IMR-90 (cell line): ENCODE data around the gene DCANP1. TPM values are rescaled to one million over a fixed set of nuclear protein-coding genes. Genes with fewer than 3 reads are reported as not detected.
A peak's percentile ranks its signal among the peaks of the same experiment; 100 is the strongest.

Source experiments
- ATAC-seq: fragments of 200-7000 bp; cut with Tn5 transposase; 2 replicates; pipeline ENCODE4 v1.9.1; 2020; ENCODE audit warnings: low read depth, mild to moderate bottlenecking, moderate library complexity
- BruUV-seq: library from RNA; stranded (reverse); fragments of 400-500 nt; replicated peaks from 2 replicates; lab custom pipeline; 2021; lab: Mats Ljungman, UMichigan
- CTCF ChIA-PET: fragments of 300-600 bp; formaldehyde crosslinking; extraction: SDS; loops from one replicate; lab custom pipeline; 2021; ENCODE audit warnings: antibody characterized with exemption; lab: Yijun Ruan, JAX
- POLR2A ChIA-PET: fragments of 300-600 bp; sonication (Branson Sonifier 250); formaldehyde crosslinking; loops from one replicate; lab custom pipeline; 2022; ENCODE audit warnings: antibody characterized with exemption; ENCODE audit not compliant: unreplicated experiment; lab: Charles Lee
- DNase-seq: peaks from one replicate; pipeline ENCODE4 v3.0.0; 2013
- H2AFZ ChIP-seq: replicated peaks from 2 replicates; pipeline ENCODE3; 2013; ENCODE audit warnings: low read length, mild to moderate bottlenecking; ENCODE audit not compliant: poor library complexity
- H2AK5ac ChIP-seq: 2 replicates; pipeline ENCODE4 v1.6.1; 2013; ENCODE audit warnings: low read depth, low read length, inconsistent platforms
- H2AK9ac ChIP-seq: replicated peaks from 2 replicates; pipeline ENCODE3; 2013; ENCODE audit warnings: mild to moderate bottlenecking, low read depth, low read length, moderate library complexity; ENCODE audit not compliant: poor library complexity
- H2BK120ac ChIP-seq: 2 replicates; pipeline ENCODE4 v1.6.1; 2013; ENCODE audit warnings: low read depth, low read length, inconsistent platforms
- H2BK15ac ChIP-seq: 3 replicates; pipeline ENCODE4 v1.6.1; 2013; ENCODE audit warnings: low read depth, low read length, inconsistent platforms
- H2BK20ac ChIP-seq: 2 replicates; pipeline ENCODE4 v1.6.1; 2013; ENCODE audit warnings: low read depth, mild to moderate bottlenecking, inconsistent platforms, low read length, moderate library complexity
- H2BK5ac ChIP-seq: 2 replicates; pipeline ENCODE4 v1.6.1; 2013; ENCODE audit warnings: mild to moderate bottlenecking, low read depth, low read length, inconsistent platforms; ENCODE audit not compliant: poor library complexity, severe bottlenecking
- H3K14ac ChIP-seq: replicated peaks from 2 replicates; pipeline ENCODE4 v1.6.1; 2013; ENCODE audit warnings: low read depth, low read length, inconsistent platforms
- H3K18ac ChIP-seq: 2 replicates; pipeline ENCODE4 v1.6.1; 2013; ENCODE audit warnings: low read depth, low read length, control low read depth
- H3K23ac ChIP-seq: 2 replicates; pipeline ENCODE4 v1.6.1; 2013; ENCODE audit warnings: low read depth, low read length, inconsistent platforms
- H3K27ac ChIP-seq: 2 replicates; pipeline ENCODE4 v1.5.1; 2013; ENCODE audit warnings: mild to moderate bottlenecking, control low read depth, low read length; ENCODE audit not compliant: insufficient read depth
- H3K27me3 ChIP-seq: 2 replicates; pipeline ENCODE4 v1.6.1; 2013; ENCODE audit warnings: low read length; ENCODE audit not compliant: control insufficient read depth, insufficient read depth
- H3K36me3 ChIP-seq: 2 replicates; pipeline ENCODE4 v1.6.1; 2013; ENCODE audit warnings: low read length, mixed read lengths; ENCODE audit not compliant: control insufficient read depth, insufficient read depth
- H3K4ac ChIP-seq: 2 replicates; pipeline ENCODE4 v1.6.1; 2013; ENCODE audit warnings: low read depth, low read length, inconsistent platforms
- H3K4me1 ChIP-seq: 2 replicates; pipeline ENCODE4 v1.6.1; 2013; ENCODE audit warnings: low read length, mixed read lengths; ENCODE audit not compliant: control insufficient read depth, insufficient read depth
- H3K4me2 ChIP-seq: 2 replicates; pipeline ENCODE4 v1.6.1; 2013; ENCODE audit warnings: low read depth, mild to moderate bottlenecking, control low read depth, low read length, moderate library complexity
- H3K4me3 ChIP-seq: 2 replicates; pipeline ENCODE4 v1.5.1; 2013; ENCODE audit warnings: low read depth, mild to moderate bottlenecking, control low read depth, low read length, moderate library complexity; ENCODE audit not compliant: insufficient read depth
- H3K56ac ChIP-seq: 2 replicates; pipeline ENCODE4 v1.6.1; 2013; ENCODE audit warnings: low read length, inconsistent platforms; ENCODE audit not compliant: insufficient read depth; ENCODE audit errors: extremely low read depth
- H3K79me1 ChIP-seq, 2 experiments: 2 replicates each; pipeline ENCODE4 v1.6.1; 2013; ENCODE audit warnings: low read length in 2 of 2, inconsistent platforms in 1 of 2, low read depth in 1 of 2
- H3K9ac ChIP-seq: 2 replicates; pipeline ENCODE4 v1.6.1; 2013; ENCODE audit warnings: low read depth, low read length, control low read depth
- H3K9me1 ChIP-seq: 2 replicates; pipeline ENCODE4 v1.6.1; 2013; ENCODE audit warnings: low read length, inconsistent platforms; ENCODE audit not compliant: insufficient read depth
- H3K9me3 ChIP-seq: 2 replicates; pipeline ENCODE4 v1.6.1; 2013; ENCODE audit warnings: low read length; ENCODE audit not compliant: control insufficient read depth, insufficient read depth
- H4K20me1 ChIP-seq: 2 replicates; pipeline ENCODE4 v1.6.1; 2013; ENCODE audit warnings: low read length, inconsistent platforms; ENCODE audit not compliant: insufficient read depth
- H4K5ac ChIP-seq: 2 replicates; pipeline ENCODE4 v1.6.1; 2013; ENCODE audit warnings: mild to moderate bottlenecking, low read depth, low read length, control low read depth
- H4K8ac ChIP-seq, 2 experiments: 2 replicates each; pipeline ENCODE4 v1.6.1; 2013; ENCODE audit warnings: low read depth in 2 of 2, low read length in 2 of 2, control low read depth in 1 of 2, inconsistent platforms in 1 of 2
- H4K91ac ChIP-seq: 2 replicates; pipeline ENCODE4 v1.6.1; 2013; ENCODE audit warnings: low read depth, low read length, inconsistent platforms; ENCODE audit not compliant: insufficient read depth
- BHLHE40 ChIP-seq: fragments of 150-350 bp; IDR thresholded peaks from 2 replicates; pipeline ENCODE4 v1.6.1; 2016; ENCODE audit warnings: mild to moderate bottlenecking, low read depth, low read length
- FOS ChIP-seq: fragments of 150-350 bp; IDR thresholded peaks from 2 replicates; pipeline ENCODE4 v1.6.1; 2016; ENCODE audit warnings: low read depth, low read length
- POLR2A ChIP-seq: IDR thresholded peaks from 2 replicates; pipeline ENCODE4 v1.6.1; 2012; ENCODE audit warnings: mild to moderate bottlenecking, low read depth, low read length
- WGBS, 2 experiments: methylation state at CpG; one replicate each; pipeline versions ENCODE4 v1.1.5 to v1.1.7; 2013; ENCODE audit warnings: missing lambda C conversion rate in 2 of 2; ENCODE audit not compliant: insufficient read length in 1 of 2; ENCODE audit errors: extremely low coverage in 2 of 2; 5-methylcytosine and 5-hydroxymethylcytosine counted together
- dilution Hi-C: fragments of 300-500 bp; cut with HindIII; formaldehyde crosslinking; loops from one replicate; pipeline ENCODE4 v1.14.3; 2018; ENCODE audit warnings: low sequenced_read_pairs; ENCODE audit not compliant: unreplicated experiment
- in situ Hi-C: fragments of 300-500 bp; cut with MboI; formaldehyde crosslinking; loops from 3 replicates; pipeline ENCODE4 v1.14.3; 2019; ENCODE audit warnings: low sequenced_read_pairs, inconsistent platforms, mixed read lengths
- intact Hi-C: fragments of 100-400 bp; cut with micrococcal nuclease; formaldehyde crosslinking; loops from 2 replicates; pipeline ENCODE4 v1.10.0; 2022
- polyA plus RNA-seq, 3 experiments: library from polyadenylated mRNA; depleted of rRNA; stranded (reverse); fragments of >200 nt; gene quantifications; 2 replicates each; pipeline ENCODE4 v1.2.3, GENCODE V29; 2012; ENCODE audit warnings: low replicate concordance in 1 of 3
- total RNA-seq: library from RNA; depleted of rRNA; stranded (reverse); fragments of >200 nt; gene quantifications from 2 replicates; pipeline ENCODE4 v1.2.3, GENCODE V29; 2012

DCANP1 gene
- total and polyA plus RNA-seq, 2 of the 4 experiments (the other 2 are of a cell fraction) = not detected

DNA sequence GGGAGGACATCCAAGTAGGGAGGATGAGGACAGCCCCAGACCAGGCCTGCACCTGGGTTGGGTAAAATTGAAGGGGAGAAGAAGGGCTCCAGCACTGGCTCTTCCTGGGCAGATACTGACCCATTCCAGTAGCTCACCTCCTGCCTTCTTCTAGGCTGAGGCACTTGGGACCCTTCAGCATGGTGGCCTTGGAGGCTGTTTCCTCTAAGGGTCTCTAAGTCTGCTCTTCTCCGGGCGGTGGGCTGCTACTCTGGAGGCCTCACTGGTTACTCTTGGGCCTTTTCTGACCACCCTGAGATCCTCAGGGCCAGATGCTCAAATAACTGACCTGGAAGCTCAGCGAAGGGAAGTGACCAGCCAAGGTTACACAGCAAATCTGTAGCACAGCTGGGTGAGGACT, 7.8 kb upstream of the DCANP1 start:
- DNase-seq (no peak), ATAC-seq (no peak)
- H3K4me2 ChIP-seq = no peak overlapping the region
- H3K79me1 ChIP-seq = no peaks in the 10 kb centered on the region
- no peak overlapping the region for H3K9ac ChIP-seq
- no peaks in the 10 kb centered on the region for H4K20me1 ChIP-seq
- BruUV-seq = no TSS peak
- no peak overlapping the region for H3K23ac ChIP-seq
- H3K18ac ChIP-seq = no peak overlapping the region
- H3K9me3 ChIP-seq = no peaks in the 10 kb centered on the region
- no peak overlapping the region for H2BK15ac ChIP-seq
- H2AK5ac ChIP-seq = peak overlapping the region; percentile 8; the same call in 1 of the 2 replicates
- no peak overlapping the region for H2BK20ac ChIP-seq
- peaks cover 12% of the 10 kb centered on the region for H3K4me1 ChIP-seq
- ChIA-PET CTCF (interaction anchor here (1.3 to 1.9 kb wide), 2 partner anchors 11 to 111 kb away, joined by 5 to 7 read pairs; no protein-coding TSS in a partner anchor), POLR2A (no interaction called here)
- H3K4me3 ChIP-seq = no peak overlapping the region
- H3K36me3 ChIP-seq = no peaks in the 10 kb centered on the region
- H4K5ac ChIP-seq = no peak overlapping the region
- H3K27me3 ChIP-seq = peaks cover 25% of the 10 kb centered on the region
- H3K14ac ChIP-seq = no peak overlapping the region
- dilution Hi-C loops (loop anchor here (25.0 kb wide), 1 partner anchor 107 kb away; no protein-coding TSS in a partner anchor), in situ Hi-C loops (no loop called here), intact Hi-C loops (no loop called here)
- no peak overlapping the region for H4K8ac ChIP-seq
- H3K9me1 ChIP-seq = peaks cover 5% of the 10 kb centered on the region
- TF ChIP-seq FOS (no peak), BHLHE40 (no peak), POLR2A (no peak)
- H3K56ac ChIP-seq = no peak overlapping the region
- no peak overlapping the region for H3K4ac ChIP-seq
- no peak overlapping the region for H3K27ac ChIP-seq
- no peak overlapping the region for H2BK120ac ChIP-seq
- no peak overlapping the region for H2BK5ac ChIP-seq
- no peak overlapping the region; the same call in 1 of the 2 replicates for H4K91ac ChIP-seq
- no peak overlapping the region for H2AK9ac ChIP-seq
- no CpG with 5 or more reads among the region's 3 CpGs for WGBS, 2 experiments
- no peak overlapping the region for H2AFZ ChIP-seq
